GM21360 (cell line): ENCODE data around the gene LUZP2.
"Not testable (repeated sequence)": the region's sequence is repeated elsewhere in the genome, so short reads cannot be mapped to it uniquely, and the experiment has no call there.

Source experiments
- ATAC-seq: cut with Tn5 transposase; IDR thresholded peaks from one replicate; pipeline ENCODE4 v1.9.1; 2021; ENCODE audit warnings: mild to moderate bottlenecking, moderate library complexity; ENCODE audit not compliant: unreplicated experiment

LUZP2 gene

DNA sequence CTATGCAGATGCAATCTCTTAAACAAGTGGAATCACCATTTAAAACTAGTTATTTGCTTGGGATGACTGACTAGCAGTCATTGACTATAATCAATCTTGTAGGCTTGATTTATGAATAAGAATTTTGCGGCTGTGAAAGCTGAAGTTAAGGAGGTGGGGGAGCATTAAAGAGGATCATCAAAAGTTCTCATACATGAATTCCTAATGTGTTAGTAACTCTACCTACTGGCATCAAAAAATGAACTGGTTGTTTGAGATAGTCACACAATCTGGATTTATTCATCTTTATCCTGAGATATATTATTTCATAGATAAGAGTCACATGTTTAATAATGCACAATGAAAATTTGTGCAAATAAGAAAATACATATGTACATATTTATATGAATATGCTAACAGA is 393.6 kb downstream of the LUZP2 start:
- ATAC-seq, result no peak

DNA sequence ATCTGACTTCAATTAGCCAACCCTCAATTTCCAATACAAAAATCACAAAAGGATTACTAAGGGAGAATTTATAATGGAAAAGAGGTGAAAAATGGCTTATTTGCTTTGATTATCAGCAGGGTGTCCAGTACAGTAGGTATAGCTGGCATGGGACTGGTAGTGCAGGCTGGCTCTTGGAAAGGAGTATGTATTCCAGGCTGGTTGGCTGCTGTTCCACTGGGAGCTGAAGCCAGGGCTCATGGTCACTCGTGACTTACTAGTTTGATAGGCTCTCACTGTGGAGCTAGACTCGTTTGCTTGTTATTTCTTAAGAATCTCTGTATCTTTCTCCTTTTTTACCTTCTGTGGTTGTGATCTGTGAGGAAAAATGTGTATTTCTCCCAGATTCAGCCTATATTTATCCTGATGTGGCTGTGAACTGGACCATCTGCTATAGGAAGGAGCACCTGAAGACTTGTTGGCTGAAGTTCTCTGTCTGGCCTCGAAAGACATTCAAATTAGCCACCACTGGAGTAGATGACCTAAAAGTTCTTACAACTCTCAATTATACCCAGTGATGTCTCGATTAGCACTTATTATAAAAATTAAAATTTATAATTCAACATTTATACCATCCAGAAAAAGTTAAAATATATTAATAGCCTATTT is 395.1 kb downstream of the LUZP2 start:
- ATAC-seq, result not testable (repeated sequence)

DNA sequence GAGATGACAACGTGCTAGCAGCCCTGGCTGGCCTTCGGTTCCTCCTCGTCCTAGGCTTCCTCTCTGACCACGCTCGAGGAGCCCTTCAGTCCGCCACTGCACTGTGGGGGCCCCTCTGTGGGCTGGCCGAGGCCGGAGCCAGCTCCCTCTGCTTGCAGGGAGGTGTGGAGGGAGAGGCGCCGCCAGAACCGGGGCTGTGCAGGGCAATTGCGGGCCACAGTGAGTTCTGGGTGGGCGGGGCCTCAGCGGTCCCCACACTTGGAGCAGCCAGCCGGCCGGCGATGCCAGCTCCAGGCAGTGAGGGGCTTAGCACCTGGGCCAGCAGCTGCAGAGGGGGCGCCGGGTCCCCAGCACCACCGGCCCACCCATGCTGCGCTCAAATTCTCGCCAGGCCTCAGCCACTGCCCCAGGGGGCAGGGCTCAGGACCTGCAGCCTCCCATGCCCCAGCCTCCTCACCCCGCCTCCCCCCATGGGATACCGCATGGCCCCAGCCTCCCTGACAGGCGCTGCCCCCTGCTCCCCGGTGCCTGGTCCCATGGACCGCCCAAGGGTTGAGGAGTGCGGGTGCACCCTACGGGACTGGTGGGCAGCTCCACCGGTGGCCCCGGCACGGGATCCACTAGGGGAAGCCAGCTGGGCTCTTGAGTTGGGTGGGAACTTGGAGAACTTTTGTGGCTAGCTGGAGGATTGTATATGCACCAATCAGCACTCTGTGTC is 399.4 kb downstream of the LUZP2 start:
- ATAC-seq, result no peak

DNA sequence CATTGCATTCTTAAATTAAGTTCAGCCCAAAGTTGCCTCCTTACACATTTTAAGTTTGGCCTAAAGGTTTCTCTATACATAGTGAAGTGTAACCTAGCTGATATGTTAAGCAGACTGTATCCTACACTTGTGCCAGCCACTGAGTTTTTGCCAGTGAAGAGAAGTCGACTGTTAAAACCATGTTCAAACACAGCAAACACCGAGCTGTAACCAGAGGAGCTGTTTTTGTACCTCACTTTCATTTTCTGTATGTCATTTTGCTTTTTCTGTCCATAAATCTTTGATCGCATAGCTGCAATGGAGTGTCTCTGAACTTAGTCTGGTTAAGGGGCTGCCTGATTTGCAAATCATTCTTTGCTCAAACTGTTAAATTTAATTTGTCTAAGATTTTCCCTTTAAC is 403.7 kb downstream of the LUZP2 start:
- peak; percentile 51 for ATAC-seq

DNA sequence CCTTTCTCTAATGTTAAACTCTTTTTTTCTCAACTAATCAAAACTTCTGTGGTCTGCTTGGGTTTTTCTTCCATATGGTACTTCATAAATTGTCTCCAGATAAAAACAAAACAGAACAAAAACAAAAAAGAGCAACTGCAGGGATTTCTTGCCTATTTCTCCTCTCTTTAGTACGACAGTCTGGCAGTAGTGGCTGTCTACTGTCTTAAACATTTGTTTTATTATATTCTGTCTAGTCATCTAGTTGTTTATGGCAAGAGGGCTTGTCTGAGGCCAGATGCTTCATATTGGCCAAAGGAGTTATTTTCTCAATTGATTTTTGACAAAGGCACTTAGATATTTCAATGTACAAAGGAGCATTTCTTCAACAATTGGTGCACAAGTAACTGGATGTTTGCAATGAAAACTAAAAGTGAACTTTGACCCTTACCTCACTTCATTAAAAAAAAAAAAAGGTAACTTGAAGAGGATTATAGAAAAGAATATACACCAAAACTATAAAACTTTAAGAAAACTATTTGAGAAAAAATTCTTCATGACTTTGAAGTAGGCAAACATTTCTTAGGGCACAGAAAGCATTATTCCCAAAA is 404.2 kb downstream of the LUZP2 start:
- no peak for ATAC-seq

DNA sequence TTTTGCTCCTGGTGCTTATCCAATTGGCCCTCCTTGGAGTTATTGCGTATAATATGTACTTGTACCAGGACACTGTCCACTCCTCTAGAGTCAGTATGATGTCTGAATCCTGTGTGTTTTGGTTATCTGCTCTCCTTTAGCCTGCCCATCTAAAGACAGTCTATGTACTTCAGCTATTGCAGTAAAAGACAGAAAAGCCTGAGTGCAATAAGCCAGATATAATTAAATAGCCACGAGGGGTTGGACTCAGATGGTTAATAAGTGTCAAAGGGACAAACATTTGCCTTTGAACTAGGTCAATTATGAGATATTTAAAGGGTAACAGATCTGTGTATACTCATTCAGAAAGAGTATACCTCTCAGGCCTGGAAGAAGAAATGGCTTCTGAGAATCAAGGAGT is 406.7 kb downstream of the LUZP2 start:
- ATAC-seq, result no peak

DNA sequence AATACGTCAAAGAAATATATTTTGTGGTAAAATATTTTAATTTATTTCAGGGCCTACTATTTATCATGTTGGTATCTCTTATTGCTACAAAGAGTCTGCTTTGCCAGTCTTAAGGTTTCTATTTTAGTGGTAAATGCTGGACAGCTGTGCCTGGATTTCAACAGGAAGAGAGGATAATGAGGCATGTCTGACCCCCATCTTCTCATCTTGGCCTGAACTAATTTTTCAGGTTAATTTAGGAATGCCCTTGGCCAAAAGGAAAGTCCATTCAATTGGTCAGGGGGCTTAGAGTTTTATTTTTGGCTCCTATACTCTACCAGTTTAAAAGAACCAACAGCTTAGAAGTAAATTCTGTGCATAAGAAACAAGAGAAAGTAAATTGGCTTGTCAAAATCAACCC is 428.2 kb downstream of the LUZP2 start:
- no peak for ATAC-seq

DNA sequence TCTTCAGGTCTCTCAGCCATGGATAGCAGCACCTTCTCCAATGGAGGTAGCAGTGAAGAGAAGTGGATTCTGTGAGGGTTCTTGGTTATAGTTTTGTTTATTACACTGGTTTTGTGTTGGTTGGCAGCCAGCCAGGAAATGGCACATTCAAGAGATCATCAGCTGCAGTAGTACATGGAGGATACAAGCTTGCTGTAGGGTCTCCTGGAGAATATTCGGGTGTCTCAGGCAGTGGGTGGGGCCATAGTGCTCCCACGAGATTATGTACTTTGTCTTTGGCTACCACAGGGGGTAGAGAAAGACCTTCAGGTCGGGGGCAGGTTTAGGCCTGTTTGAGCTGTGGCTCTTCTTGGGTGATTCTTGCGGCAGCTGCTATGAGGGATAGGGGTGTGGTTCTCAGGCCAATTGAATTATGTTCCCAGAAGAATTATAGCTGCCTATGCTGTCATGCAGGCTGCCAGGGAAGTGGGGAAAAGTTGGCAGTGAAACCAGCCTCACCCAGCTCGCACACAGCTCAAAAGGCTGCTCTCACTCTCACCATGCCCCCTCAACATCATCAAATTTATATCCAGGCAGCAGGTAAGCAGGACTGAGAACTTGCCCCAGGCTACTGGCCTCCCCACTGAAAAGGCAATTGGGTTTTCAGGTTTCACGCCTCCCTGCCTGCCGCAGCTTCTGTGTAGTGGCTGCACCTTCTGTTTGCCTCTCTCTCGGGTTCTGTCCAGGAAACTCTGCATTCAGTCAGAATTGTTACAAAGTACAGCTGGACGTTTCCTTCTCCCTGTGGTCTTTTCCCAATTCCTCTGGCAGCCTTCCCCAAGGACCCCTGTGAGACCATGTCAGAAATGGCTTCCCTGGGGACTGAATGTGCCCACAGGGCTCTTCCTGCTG is 435.5 kb downstream of the LUZP2 start:
- no peak for ATAC-seq

DNA sequence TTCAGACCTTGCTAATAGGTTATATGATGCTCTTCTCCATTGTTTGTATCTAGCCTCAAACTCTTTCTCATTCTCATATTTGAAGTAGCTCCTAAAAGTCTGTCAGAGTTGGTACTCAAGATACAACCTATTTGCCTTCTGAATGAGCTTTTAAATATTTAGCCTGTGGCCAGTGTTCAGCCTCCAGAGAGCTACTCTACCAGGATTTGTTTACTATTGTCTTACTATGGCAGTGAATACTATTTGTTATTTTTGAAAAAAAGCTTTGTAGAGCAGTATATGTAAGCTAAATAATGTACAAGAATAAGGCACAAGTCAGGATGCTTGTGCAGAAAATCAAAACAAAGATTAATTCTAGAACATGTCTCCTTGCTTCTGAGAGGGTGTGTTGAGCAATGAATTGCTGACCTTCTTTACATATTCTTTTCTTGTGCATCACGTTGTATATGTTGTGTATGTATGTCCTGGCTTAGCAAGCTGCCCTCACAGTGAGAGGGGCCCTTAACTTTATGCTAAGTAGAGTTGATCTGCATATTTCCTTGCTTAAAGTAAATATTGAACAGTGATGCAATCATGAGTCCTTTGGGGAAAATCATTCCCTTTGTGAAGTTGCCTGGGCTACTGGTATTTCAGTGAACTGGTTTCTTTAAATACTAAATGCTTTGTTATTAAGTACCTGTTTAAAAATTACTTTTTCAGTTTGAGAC is 438.0 kb downstream of the LUZP2 start:
- no peak for ATAC-seq

DNA sequence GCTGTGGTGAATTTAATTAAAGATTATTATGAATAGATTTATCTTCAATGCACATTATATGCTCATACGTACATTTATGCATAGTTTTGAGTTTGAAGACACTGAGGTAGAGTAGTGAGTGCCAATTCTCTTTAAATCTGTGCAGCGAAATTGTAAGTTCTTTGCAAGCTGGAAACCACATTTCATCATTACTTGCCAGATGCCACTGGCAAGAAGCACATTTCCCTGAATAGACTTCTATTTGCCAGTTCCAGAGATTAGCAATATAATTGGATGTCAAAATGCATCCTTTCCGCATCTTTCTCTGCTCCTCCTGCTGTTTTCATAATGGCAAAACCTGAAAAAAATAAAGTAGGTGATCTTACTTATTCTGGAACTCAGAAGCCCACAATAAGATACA is 448.0 kb downstream of the LUZP2 start:
- ATAC-seq, result no peak

DNA sequence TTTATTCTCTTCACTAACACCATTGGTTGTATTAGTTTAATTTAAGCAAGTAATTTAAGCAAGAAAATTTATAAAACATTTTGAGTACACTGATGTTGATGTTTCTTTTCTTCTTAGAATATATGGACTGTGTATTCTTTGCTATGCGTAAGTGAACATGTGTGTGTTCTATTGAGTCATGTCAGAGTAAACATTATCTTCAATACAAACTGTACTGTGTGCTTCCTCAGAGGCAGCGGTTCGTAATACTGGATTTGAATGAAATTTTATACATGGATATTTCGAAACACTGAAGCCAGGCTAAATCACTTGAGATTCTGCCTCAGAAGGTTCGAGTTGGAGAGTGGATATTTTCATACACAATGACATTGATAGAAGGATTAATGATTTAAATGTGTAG is 452.6 kb downstream of the LUZP2 start:
- no peak for ATAC-seq

DNA sequence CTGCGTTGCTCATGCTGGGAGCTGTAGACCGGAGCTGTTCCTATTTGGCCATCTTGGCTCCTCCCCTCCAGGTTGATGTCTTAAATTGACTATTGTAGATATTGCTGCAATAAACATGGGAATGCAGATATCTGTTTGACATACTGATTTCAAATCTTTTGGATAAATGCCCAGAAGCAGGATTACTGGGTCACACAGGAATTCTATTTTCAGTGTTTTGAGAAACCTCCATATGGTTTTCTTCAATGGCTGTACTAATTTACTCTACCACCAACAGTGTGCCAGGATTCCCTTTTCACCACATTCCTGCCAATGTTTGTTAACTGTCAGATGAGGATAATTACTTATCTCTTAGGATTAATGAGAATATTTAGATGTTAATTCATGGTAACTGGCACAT is 467.0 kb downstream of the LUZP2 start:
- no peak for ATAC-seq

DNA sequence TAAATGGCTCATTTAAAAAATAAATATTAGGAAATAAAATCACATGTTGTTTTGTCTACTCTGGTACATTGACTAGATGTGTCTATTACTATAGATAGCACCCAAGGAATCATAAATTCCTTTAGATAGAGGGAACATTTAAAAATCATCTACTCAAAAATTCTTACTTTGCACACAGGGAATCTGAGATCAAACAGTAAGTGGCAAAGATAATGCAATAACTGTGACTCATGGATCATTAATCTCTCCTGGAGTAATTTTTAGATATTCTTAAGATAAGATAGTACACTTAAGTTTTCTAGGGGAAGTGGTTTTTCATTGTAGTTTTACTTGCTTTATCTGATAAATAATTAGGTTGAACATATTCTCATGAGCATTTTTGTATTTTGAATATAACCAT is 468.9 kb downstream of the LUZP2 start:
- ATAC-seq, result no peak

DNA sequence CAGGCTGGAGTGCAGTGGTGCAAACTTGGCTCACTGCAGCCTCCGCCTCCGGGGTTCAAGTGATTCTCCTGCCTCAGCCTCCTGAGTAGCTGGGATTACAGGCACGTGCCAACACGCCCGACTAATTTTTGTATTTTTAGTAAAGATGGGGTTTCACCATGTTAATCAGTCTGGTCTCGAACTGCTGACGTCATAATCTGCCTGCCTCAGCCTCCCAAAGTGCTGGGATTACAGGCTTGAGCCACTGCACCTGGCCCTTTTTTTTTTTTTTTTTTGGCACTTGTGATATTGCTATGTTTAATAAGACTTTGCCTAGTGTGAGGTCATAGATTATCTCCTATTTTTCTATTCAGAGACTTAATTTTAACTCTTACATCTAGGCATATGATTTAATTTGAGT is 497.1 kb downstream of the LUZP2 start:
- not testable (repeated sequence) for ATAC-seq

DNA sequence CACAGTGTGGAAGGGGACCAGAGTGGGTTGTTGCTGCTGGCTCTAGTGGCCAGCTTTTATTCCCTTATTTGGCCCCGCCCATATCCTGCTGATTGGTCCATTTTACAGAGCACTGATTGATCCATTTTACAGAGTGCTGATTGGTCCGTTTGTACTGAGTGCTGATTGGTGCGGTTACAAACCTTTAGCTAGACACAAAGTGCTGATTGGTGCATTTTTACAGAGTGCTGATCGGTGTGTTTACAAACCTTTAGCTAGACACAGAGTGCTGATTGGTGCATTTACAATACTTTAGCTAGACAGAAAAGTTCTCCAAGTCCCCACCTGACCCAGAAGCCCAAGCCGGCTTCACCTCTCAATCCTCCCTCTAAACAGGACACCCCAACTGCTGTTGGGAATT is 503.1 kb downstream of the LUZP2 start:
- ATAC-seq, result not testable (repeated sequence)

DNA sequence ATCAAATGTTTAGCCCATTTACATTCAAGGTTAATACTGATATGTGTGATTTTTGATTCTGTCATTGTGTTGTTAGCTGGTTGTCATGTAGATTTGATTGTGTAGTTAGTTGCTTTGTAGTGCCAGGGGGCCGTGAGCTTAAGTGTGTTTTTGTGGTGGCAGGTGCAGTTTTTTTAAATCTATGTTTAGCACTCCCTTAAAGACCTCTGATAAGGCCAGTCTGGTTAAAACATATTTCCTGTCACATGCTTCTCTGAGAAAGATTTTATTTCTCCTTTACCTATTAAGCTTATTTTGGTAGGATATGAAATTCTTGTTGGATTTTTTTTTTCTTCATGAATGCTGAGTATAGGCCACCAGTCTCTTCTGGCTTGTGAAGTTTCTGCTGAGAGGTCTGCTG is 540.6 kb downstream of the LUZP2 start:
- ATAC-seq, result no peak

DNA sequence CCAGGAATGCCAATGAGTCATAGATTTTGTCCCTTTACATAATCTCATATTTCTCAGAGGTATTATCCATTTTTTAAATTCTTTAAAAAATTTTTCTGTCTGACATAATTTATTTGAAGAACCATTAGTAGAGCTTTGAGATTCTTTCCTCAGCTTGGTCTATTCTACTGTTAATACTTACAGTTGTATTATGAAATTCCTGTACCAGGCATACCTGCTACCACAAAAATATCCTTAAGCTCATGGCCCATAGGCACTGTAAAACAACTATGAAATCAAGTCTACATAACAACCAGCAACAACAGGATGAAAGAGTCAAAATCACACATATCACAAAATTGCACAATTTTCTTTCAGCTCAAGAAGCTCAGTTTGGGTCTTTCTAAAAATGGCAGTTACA is 541.3 kb downstream of the LUZP2 start:
- no peak for ATAC-seq

DNA sequence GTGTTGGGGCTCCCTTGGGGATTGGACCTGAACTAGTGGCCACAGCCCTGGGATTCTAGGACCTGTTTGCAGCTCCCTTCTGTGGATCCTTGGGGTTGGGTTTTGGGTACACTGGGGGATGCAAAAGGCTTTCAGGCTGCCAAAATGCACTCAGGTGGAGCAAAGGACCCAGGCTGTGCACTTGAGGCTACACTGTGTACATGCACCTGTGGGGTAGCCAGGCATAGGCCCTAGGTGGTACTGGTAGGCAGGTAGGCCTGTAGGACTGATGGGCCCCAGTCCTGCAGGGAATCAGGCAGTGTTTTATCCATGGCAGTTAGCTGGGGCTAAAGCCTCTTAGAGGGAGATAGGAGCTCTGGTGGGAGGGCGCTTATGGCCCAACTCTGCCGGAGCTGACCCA is 542.3 kb downstream of the LUZP2 start:
- ATAC-seq, result no peak

DNA sequence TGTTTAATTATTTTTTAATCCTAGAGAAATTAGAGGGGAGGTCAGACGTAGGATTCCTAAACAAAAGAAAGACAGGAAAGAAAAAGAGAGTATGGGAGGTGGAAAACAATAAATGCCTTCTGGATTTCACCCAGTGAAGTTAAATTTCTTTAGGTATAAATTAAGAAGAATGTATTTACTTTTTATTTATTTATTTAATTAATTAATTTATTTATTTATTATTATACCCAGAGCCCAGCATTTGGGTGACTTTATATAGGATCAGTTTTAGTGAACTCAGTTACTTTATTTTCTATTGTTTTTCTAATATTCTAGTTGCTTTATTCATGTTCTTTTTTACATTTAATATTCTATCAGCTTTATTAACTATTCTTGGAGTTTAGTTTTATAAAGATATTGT is 551.8 kb downstream of the LUZP2 start:
- no peak for ATAC-seq

DNA sequence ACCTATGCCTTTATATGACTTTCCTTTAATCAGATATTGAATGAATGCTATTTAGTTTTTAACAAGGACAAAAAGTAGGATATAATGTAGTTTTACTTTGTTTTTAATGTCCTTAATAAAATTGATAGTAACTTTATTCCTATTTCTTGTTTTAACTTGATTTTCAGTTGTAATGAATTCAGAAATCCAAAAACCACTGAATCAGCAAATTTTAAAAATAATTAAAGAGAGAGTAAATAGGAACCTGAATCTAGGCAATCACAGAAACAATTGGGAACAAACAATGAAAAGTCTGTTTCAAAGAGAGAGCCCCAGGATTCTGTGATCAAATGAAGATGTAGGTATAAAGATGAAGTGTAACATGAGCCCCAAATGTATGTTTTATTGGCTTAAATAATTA is 556.0 kb downstream of the LUZP2 start:
- ATAC-seq, result no peak

DNA sequence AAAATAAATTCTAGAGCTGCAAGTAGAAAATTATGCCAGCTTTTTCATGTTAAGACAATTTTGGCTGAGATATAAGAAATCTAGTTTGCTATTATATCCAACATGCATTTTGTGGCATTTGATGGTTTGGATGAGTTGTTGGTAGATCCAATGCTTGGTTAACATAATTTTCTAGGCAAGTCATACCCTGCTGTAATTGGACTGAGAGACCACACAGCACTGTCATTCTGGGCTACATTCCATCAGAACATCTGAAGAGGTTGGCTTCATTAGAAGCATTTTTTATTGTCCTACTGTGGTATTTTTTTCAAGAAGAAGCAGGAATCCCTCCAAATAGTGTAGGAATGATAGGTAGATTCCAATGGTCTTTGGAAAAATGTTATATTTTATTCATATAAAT is 561.0 kb downstream of the LUZP2 start:
- ATAC-seq, result no peak
